A549 treated with CpdA at 1 μM for 4 hours (cell line): Measurements from ENCODE around the gene KHDC3L. TPM values are rescaled to one million over a fixed set of nuclear protein-coding genes. Genes with fewer than 3 reads are reported as not detected.

Experiments used
- total RNA-seq: library from RNA; stranded (reverse); fragments of 200-300 nt; extraction: Qiagen RNA extraction; gene quantifications from 5 replicates; pipeline ENCODE4 v1.2.3, GENCODE V29; 2022; ENCODE audit warnings: low read depth

KHDC3L gene
- not detected in 5 replicates for total RNA-seq

GRCh38 chr6:73362358-73362757, at the start of gene KHDC3L:
Gene KHDC3L, plus strand, starts transcription at chr6:73362658. Its CDS starts 72 bp downstream, at chr6:73362730.

DNA sequence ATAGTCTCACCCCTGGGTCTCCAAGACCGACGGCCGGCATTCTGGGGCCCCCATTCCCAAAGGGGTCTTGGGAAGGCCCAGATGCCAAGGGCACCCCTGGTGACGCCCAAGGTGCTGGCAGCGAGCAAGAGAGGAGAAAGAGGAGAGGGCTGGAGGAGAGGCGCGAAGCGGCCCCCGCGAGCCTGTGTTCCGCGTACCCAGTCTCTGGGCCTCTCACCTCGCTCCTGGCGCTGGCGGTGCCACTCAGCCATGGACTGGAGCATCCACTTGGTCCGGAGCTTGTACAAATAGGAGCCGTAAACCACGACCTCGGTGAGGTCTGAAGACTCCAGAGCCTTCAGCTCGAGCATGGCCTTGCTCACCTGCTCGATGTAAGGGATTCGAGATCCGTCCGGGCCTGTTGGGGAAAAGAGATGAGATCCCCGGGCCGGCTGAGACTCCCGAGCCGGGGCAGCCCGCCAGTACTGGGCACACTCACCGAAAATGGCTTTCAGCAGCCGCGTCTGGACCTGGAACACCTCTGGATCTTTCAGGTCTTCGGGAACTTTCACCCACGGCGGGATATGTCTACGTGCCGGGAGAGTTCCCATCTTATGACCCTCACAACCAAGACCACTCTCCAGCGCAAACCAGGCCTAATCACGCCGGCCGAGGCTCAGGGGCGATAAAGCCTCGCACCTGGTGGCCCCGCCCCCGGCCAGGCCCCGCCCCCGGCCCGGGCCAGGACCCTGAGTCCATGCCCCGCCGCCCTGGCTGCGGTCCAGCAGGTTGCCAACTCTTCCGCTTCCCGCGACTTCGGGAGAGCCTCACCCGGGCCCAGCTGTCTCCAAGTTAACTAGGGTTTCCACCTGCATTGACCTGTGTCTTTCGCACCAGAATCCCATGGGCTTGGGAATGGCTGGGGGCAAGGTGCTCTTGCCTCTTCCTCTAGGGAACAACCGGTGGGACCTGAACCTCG, 8.5 kb upstream of the KHDC3L start, which contains the start of gene DPPA5:
TSS of gene DPPA5 (minus strand) at position 641 of the 958 bp plus-strand sequence. CDS start at position 590, 51 bp downstream.

GRCh38 chr6:73369563-73369962, 7.1 kb downstream of the KHDC3L start, which contains the start of gene OOEP:
Gene OOEP, minus strand, starts transcription at chr6:73369897. Its CDS starts 105 bp downstream, at chr6:73369792.

DNA sequence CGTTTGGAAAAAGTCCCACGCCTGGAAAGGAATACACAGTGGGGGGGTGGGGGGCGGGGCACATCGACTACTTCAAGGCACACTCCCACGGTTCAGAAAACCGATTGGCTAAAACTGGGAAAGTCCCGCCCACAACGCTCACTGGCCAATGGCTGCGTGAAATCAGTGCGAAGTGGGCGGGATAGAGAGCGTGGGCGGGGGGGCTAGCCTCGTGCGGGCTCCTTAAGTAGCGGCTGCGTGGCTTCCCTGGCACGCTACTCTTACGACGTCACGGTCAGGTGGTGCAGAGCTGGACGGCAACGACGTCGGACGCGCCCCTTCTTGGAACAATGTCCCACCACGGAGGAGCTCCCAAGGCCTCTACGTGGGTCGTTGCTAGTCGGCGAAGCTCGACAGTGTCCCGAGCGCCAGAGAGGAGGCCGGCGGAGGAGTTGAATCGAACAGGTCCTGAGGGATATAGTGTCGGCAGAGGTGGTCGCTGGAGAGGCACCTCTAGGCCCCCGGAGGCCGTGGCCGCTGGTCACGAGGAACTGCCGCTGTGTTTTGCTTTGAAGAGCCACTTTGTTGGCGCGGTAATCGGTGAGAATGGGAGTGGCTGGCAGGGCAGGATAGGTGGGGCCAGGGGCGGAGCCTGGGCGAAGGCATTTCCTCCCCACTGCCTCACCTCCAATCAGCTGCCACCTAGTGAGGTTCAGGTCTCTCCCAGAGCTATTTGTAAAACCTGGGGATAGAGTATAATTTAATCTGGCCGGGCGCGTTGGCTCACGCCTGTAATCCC, 32.3 kb downstream of the KHDC3L start, which contains the start of gene DDX43:
TSS of gene DDX43 (plus strand) at position 252 of the 778 bp plus-strand sequence. CDS start at position 330, 78 bp downstream.

Other genes starting within 250 kb of the KHDC3L start
- 0.25 to 0.66 TPM (median 0.31 TPM) in 3 of 5 replicates, not detected in the others for gene KHDC1L, start 137.2 kb upstream of the KHDC3L start, total RNA-seq
- 3.2 to 4.8 TPM (median 3.8 TPM) in 5 replicates for gene KHDC1, start 99.5 kb upstream of the KHDC3L start, total RNA-seq
- gene DPPA5, start 8.4 kb upstream of the KHDC3L start, total RNA-seq = not detected in 5 replicates
- not detected in 5 replicates for gene OOEP, start 7.2 kb downstream of the KHDC3L start, total RNA-seq
- not detected in 5 replicates for gene DDX43, start 32.2 kb downstream of the KHDC3L start, total RNA-seq
- 5.3 to 7.1 TPM (median 5.5 TPM) in 5 replicates for gene CGAS, start 89.6 kb downstream of the KHDC3L start, total RNA-seq
- 10.7 to 11.1 TPM (median 10.9 TPM) in 5 replicates for gene MTO1, start 99.1 kb downstream of the KHDC3L start, total RNA-seq
- gene EEF1A1, start 158.4 kb downstream of the KHDC3L start, total RNA-seq = 7,345 to 9,062 TPM (median 7,697 TPM) in 5 replicates